ENCODE data around the gene CRYBG3. TPM values are rescaled to one million over a fixed set of nuclear protein-coding genes. Genes with fewer than 3 reads are reported as not detected.

The CRYBG3 gene
- total RNA-seq, 1 donor, result 20.3 TPM

DNA sequence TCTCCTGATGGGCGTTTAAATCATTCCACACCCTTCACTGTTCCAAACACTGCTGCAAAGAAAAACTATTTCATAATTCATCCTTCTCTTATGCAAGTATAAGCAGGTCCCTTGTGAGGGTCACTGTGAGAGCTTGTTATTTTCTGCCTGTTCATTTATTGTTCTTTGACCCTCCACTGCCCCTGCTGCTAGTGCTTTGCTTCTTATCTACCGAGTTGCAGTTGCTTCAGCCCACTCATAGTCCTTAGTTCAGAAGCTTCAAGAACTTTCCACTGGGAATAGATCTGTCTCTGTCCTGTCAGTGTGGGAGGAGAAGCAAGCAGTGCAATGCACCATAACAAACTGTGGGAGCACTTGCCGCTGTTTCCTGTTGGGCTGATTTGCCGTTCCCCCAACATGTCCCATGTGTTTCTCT lies 110.6 kb downstream of the CRYBG3 start:
- Histone ChIP-seq H3K4me1 (ENCODE audit: insufficient read depth, low read length) (no peaks in the 10 kb centered on the region), H3K36me3 (ENCODE audit: insufficient read depth, low read length) (no peaks in the 10 kb centered on the region), H2AFZ (ENCODE audit: low read length) (no peak overlapping the region), H3K79me2 (ENCODE audit: insufficient read depth, low read length) (no peaks in the 10 kb centered on the region), H3K27me3 (ENCODE audit: insufficient read depth, low read length) (no peaks in the 10 kb centered on the region), H3K27ac (ENCODE audit: low read depth, low read length) (no peak overlapping the region), H3K9me3 (ENCODE audit: low read depth, low read length) (no peaks in the 10 kb centered on the region), H3K4me2 (ENCODE audit: insufficient read depth, low read length) (peak overlapping the region; percentile 1), H3K4me3 (ENCODE audit: insufficient read depth, low read length) (no peak overlapping the region), H4K20me1 (ENCODE audit: insufficient read depth, low read length) (no peaks in the 10 kb centered on the region)
- no peak for TF ChIP-seq CTCF (IDR thresholded peaks at IDR 0.05; ENCODE audit: extremely low read depth, low read depth, low read length)
- DNase-seq (ENCODE audit: insufficient read length, low spot score, missing footprints), result no peak

- Histone ChIP-seq H3K27ac (ENCODE audit: low read depth, low read length) (no peak overlapping the region), H3K4me2 (ENCODE audit: insufficient read depth, low read length) (no peak overlapping the region), H3K27me3 (ENCODE audit: insufficient read depth, low read length) (no peaks in the 10 kb centered on the region), H3K79me2 (ENCODE audit: insufficient read depth, low read length) (no peaks in the 10 kb centered on the region), H3K4me3 (ENCODE audit: insufficient read depth, low read length) (no peak overlapping the region), H3K9me3 (ENCODE audit: low read depth, low read length) (no peaks in the 10 kb centered on the region), H3K36me3 (ENCODE audit: insufficient read depth, low read length) (peaks cover 4% of the 10 kb centered on the region), H4K20me1 (ENCODE audit: insufficient read depth, low read length) (no peaks in the 10 kb centered on the region), H3K4me1 (ENCODE audit: insufficient read depth, low read length) (peaks cover 11% of the 10 kb centered on the region), H2AFZ (ENCODE audit: low read length) (no peak overlapping the region)
- no peak for TF ChIP-seq CTCF (IDR thresholded peaks at IDR 0.05; ENCODE audit: extremely low read depth, low read depth, low read length)
- no peak for DNase-seq (ENCODE audit: insufficient read length, low spot score, missing footprints)
Observed at GRCh38 chr3:97934980-97935695, 113.3 kb downstream of the CRYBG3 start.

DNA sequence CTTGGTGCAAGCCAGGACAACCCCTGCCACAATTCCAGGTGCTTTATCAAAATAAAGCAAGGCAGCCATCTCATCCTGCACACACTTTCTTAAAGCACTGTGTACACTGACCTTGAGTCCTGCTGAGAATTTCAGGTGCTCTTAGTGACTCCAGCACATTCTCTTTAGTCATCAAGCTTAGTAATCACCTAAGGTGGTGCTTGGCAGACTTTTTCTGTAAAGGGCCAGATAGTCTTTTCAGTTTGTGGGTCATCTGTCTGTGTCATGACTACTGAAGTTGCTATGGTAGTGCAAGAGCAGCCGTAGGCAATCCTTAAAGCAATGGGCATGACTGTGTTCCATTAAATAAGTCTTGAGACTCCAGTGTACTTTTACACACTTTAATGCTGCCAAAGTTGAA lies 114.0 kb downstream of the CRYBG3 start:
- Histone ChIP-seq H3K4me1 (ENCODE audit: insufficient read depth, low read length) (peaks cover 11% of the 10 kb centered on the region), H3K27ac (ENCODE audit: low read depth, low read length) (no peak overlapping the region), H3K4me3 (ENCODE audit: insufficient read depth, low read length) (no peak overlapping the region), H3K27me3 (ENCODE audit: insufficient read depth, low read length) (no peaks in the 10 kb centered on the region), H3K9me3 (ENCODE audit: low read depth, low read length) (no peaks in the 10 kb centered on the region), H4K20me1 (ENCODE audit: insufficient read depth, low read length) (no peaks in the 10 kb centered on the region), H3K79me2 (ENCODE audit: insufficient read depth, low read length) (no peaks in the 10 kb centered on the region), H2AFZ (ENCODE audit: low read length) (no peak overlapping the region), H3K36me3 (ENCODE audit: insufficient read depth, low read length) (peaks cover 6% of the 10 kb centered on the region), H3K4me2 (ENCODE audit: insufficient read depth, low read length) (no peak overlapping the region)
- DNase-seq (ENCODE audit: insufficient read length, low spot score, missing footprints), result no peak
- TF ChIP-seq CTCF (IDR thresholded peaks at IDR 0.05; ENCODE audit: extremely low read depth, low read depth, low read length), result no peak

DNA sequence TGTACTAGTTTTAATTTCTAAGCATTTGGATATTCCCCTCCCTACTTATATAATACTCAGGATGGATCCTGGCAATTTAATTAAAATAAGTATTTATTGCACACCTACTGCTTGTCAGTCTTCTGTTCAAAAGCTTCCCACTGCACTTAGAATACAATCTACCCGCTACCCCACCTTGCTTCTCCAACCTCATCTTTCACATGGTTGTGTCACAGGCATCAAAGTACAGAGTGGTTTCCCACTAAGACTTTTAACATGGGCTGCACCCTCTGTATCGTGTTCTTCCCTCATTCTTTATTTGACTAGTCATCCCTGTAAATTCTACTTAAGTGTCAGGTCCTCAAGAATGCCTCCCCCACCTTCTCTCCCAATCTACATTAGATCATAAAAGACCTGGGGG lies 115.4 kb downstream of the CRYBG3 start:
- Histone ChIP-seq H3K4me3 (ENCODE audit: insufficient read depth, low read length) (no peak overlapping the region), H3K79me2 (ENCODE audit: insufficient read depth, low read length) (no peaks in the 10 kb centered on the region), H3K4me1 (ENCODE audit: insufficient read depth, low read length) (peaks cover 11% of the 10 kb centered on the region), H3K36me3 (ENCODE audit: insufficient read depth, low read length) (peaks cover 20% of the 10 kb centered on the region), H3K4me2 (ENCODE audit: insufficient read depth, low read length) (no peak overlapping the region), H4K20me1 (ENCODE audit: insufficient read depth, low read length) (no peaks in the 10 kb centered on the region), H3K27ac (ENCODE audit: low read depth, low read length) (no peak overlapping the region), H3K9me3 (ENCODE audit: low read depth, low read length) (no peaks in the 10 kb centered on the region), H3K27me3 (ENCODE audit: insufficient read depth, low read length) (no peaks in the 10 kb centered on the region), H2AFZ (ENCODE audit: low read length) (no peak overlapping the region)
- DNase-seq (ENCODE audit: insufficient read length, low spot score, missing footprints), result no peak
- no peak for TF ChIP-seq CTCF (IDR thresholded peaks at IDR 0.05; ENCODE audit: extremely low read depth, low read depth, low read length)

All from osteoblast (primary cell).